GM12864 (cell line): Measurements from ENCODE around the gene TBK1.

Experiments
- DNase-seq: peaks from one replicate; pipeline ENCODE4 v3.0.0-alpha.2; 2011; ENCODE audit warnings: low read depth
- H3K4me3 ChIP-seq: 2 replicates; pipeline ENCODE4 v1.5.1; 2011; ENCODE audit warnings: mild to moderate bottlenecking, low read depth, low read length, control low read depth
- CTCF ChIP-seq: IDR thresholded peaks from 2 replicates; pipeline ENCODE4 v1.5.1; 2011; ENCODE audit warnings: low read depth, mild to moderate bottlenecking, moderate library complexity, low read length, control low read depth, inconsistent platforms; ENCODE audit errors: missing control alignments

Gene TBK1

GRCh38 chr12:64551676-64552075 lies 99.8 kb downstream of the TBK1 start:
- no peak for DNase-seq
- H3K4me3 ChIP-seq, result no peak overlapping the region
- TF ChIP-seq CTCF, result no peak
